GM12875 (cell line): ENCODE data around the gene IQCK.

Experiments used
- H3K4me3 ChIP-seq: one replicate; pipeline ENCODE4 v1.5.1; 2011; ENCODE audit warnings: low read depth, low read length, control low read depth
- TF ChIP-seq, protein P1 (sequence below): IDR thresholded peaks from 2 replicates; pipeline ENCODE4 v1.5.1; 2011; ENCODE audit warnings: low read depth, mild to moderate bottlenecking, control low read depth, inconsistent platforms, low read length, moderate library complexity, borderline replicate concordance; ENCODE audit not compliant: insufficient read depth

IQCK gene

DNA sequence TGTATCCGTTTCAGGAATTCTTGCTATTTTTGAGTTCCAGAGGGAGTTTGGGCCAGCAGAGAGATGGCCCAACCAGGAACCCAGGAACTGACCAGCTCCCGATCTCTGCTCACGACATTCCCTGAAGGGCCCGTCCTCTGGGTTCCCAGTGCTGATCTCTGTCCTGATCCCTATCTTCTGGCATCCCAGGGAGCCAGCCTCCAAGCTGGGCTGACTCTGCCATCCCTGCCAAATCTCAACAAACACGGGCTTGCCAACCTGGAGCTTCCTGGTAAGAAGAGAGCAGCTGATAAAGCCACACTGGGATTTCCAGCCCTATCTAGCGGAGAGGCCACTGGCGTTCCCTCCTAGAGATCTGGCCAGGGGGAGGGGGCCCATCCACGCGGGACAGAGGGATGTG, 150.3 kb downstream of the IQCK start:
- H3K4me3 ChIP-seq = no peak overlapping the region
- TF ChIP-seq, protein P1, sequence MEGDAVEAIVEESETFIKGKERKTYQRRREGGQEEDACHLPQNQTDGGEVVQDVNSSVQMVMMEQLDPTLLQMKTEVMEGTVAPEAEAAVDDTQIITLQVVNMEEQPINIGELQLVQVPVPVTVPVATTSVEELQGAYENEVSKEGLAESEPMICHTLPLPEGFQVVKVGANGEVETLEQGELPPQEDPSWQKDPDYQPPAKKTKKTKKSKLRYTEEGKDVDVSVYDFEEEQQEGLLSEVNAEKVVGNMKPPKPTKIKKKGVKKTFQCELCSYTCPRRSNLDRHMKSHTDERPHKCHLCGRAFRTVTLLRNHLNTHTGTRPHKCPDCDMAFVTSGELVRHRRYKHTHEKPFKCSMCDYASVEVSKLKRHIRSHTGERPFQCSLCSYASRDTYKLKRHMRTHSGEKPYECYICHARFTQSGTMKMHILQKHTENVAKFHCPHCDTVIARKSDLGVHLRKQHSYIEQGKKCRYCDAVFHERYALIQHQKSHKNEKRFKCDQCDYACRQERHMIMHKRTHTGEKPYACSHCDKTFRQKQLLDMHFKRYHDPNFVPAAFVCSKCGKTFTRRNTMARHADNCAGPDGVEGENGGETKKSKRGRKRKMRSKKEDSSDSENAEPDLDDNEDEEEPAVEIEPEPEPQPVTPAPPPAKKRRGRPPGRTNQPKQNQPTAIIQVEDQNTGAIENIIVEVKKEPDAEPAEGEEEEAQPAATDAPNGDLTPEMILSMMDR = no peak

DNA sequence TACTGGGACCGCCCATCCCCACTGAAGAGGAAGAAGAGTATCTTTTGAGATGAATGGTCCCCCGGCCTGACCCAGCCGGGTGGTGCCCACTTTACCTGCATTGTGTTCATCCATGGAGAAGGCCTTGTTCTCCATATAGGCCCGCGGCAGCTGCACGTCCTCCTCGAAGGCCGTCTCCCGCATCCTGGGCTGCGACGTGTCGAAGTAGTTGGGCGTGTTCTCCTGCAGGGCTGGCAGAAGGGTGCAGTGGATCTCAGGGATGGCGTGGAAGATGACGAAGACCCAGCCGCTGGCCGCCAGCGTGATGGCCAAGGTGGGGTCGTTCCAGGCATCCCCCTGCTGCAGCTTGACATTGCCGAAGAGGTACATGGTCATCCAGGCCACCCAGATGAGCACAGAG, 153.7 kb downstream of the IQCK start:
- TF ChIP-seq, protein P1 = no peak
- H3K4me3 ChIP-seq = no peak overlapping the region

DNA sequence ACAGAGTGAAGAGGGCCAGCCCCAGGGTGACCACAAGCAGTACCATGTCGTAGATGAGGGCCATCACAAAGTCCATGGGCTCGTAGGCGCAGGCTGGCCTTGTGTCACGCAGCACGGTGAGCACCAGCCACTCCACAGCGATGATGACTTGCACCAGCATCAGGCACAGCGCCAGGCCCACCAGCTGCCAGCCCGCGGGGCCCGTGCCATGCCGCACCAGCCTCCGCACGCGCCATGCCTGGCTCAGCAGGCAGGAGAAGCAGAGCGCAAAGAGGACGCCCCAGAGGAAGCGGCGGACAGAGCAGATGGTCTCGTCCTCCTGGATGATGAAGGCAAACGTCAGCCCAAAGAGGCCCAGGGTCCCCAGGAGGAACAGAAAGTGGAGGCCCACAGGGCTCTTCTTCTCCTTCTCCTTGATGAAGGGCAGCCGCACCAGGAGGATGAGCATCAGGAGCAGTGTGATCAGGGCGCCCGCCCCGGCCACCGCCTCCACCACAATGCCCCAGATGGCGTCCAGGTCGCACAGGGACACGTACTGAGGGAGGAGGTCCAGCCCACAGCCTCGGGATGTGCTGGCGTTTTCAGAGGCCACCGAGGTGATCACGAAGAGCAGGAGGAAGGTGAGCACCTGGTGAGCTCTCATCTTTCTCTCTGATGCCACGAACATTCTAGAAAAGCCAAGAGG, 154.2 kb downstream of the IQCK start:
- TF ChIP-seq, protein P1 = no peak
- H3K4me3 ChIP-seq = no peak overlapping the region

DNA sequence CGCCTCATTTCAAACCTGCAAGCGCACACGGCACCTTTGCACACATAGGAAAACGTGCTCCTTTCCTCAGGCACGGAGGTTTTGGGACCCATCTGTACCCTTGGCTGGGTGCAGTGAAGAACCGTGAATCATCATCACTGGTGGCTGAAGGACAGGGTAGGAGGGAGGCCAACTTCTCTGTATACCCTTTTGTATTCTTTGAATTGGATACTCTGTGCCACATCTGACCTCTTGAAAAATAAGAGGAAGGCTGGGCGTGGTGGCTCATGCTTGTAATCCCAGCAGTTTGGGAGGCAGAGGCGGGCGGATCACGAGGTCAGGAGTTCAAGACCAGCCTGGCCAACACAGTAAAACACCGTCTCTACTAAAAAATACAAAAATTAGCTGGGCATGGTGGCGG, 154.9 kb downstream of the IQCK start:
- TF ChIP-seq, protein P1 = no peak
- H3K4me3 ChIP-seq = no peak overlapping the region

DNA sequence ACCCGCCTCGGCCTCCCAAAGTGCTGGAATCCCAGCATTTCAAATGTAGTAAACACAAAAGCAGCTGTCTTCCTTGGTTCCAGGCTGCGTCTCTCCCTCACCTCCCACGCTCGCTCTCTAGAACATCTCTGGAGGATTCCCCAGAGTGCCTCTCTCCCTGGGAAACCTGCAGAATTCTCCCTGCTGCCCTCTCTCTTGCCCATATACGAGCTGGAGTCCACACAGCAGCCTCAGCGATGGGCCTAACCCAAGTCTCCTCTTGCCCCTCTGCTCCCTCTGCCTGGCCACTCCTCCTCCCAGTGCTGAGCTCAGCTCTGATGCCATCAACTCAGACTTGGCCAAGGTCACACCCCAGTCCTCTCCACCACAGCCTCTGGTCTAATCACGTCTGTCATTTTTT, 156.0 kb downstream of the IQCK start:
- no peak overlapping the region for H3K4me3 ChIP-seq
- TF ChIP-seq, protein P1 = no peak

DNA sequence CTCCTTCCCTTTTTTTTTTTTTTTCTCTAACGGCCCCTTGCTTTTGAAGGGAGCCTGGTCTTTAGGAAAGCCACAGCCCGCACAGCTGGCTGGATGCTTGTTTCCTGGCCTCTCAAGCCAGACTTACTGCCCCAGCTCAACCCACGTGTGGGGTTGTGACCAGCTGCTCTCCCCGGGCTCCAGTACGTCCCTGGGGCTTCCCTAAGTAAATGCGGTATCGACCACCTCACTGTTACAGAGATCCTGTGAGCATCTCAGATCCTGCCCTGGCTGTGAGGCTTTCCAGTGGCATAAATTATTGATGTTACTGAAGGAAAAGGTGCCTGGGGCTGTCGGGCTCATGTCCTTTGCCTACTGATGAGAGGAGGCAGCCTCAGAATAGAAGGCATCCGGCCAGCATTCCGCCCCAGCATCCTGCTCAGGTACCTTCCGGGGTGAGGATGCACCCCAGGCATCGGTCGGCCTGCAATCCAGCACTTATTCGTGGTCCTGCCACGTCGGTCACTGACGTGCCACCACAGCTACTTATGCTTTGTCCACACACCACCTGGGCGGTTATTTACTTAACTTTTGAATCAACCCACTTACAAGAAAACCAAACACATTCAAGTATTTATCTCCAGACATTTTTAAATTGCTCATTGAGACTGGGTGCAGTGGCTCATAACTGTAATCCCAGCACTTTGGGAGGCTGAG, 156.9 kb downstream of the IQCK start:
- no peak overlapping the region for H3K4me3 ChIP-seq
- TF ChIP-seq, protein P1 = no peak

DNA sequence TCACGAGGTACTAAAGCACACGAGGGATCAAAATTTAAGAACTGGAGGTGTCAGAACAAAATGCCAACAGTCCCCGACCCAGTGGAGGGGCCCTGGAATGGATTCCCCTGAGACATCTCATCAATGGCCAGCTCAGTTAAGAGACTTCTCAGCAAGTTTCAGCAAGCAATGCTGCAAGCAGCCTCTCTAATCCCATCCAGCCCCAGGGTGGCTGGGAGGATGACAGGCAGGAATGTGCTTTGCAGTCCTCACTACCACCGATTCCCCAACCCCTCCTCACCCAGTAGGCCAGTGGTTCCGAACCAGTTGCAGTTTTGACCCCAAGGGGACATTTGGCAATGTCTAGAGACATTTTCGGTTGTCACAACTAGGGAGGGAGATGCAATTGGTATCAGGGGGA, 157.8 kb downstream of the IQCK start:
- TF ChIP-seq, protein P1 = no peak
- H3K4me3 ChIP-seq = no peak overlapping the region
